EH (cell line): ENCODE measurements around the gene NDUFAB1.
"Not testable (repeated sequence)": the region's sequence is repeated elsewhere in the genome, so short reads cannot be mapped to it uniquely, and the experiment has no call there.

Experiments
- DNase-seq: peaks from one replicate; pipeline ENCODE4 v3.0.0-alpha.2; 2015; ENCODE audit warnings: low read depth

The NDUFAB1 gene

DNA sequence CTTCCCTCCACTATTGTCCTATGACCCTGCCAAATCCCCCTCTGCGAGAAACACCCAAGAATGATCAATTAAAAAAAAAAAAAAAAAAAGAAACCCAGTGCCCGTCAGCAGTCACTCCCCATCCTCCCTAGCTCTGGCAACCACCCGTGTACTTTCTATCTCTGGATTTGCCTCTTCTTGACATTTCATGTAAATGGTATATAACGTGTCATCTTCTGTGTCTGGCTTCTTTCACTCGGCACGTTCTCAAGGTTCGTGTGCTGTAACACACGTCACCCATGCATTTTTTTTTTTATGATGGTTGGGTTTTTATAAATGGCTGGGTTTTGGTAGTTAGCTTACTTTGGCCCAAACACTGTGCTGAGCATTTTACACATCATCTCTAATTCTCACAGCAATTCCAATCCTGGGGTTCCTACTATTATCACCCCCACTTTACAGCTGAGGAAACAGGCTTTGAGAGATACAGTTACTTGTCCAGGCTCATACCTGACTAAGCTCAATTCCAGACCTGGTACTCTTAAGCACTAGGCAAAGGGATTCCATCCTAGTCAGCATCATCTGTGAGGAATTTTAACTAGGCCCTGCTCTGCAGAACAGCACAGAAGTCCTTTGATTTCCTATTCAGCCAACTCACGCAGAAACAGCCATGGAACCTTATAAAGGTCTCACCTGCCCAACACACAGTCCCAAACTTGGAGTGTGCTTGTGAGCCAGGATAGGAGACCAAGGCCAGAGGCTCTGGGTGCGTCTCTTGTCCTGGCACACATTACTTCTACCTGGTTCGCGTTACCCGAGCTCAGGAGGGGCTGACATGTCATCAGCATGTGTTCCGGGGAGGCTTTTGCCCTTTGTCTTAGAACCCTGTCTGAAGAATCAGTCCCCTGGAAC, 11.7 kb downstream of the NDUFAB1 start:
- DNase-seq = no peak

GRCh38 chr16:23583271-23583670, 12.8 kb downstream of the NDUFAB1 start:
- DNase-seq = not testable (repeated sequence)

GRCh38 chr16:23581764-23582163, 14.4 kb downstream of the NDUFAB1 start:
- no peak for DNase-seq

- no peak for DNase-seq
Measured at GRCh38 chr16:23580391-23580790, 15.7 kb downstream of the NDUFAB1 start.

DNA sequence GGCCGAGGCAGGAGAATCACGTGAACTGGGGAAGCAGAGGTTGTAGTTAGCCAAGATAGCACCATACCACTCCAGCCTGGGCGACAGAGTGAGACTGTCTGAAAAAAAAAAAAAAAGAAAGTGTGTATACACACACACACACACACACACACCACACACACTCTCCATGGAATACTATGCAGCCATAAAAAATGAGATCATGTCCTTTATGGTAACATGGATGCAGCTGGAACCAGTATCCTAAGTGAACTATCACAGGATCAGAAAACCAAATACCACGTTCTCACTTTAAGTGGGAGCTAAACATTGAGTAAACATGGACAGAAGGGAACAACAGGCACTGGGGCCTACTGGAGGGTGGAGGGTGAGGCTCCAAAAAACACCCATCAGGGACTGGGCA, 16.7 kb downstream of the NDUFAB1 start:
- DNase-seq = no peak

DNA sequence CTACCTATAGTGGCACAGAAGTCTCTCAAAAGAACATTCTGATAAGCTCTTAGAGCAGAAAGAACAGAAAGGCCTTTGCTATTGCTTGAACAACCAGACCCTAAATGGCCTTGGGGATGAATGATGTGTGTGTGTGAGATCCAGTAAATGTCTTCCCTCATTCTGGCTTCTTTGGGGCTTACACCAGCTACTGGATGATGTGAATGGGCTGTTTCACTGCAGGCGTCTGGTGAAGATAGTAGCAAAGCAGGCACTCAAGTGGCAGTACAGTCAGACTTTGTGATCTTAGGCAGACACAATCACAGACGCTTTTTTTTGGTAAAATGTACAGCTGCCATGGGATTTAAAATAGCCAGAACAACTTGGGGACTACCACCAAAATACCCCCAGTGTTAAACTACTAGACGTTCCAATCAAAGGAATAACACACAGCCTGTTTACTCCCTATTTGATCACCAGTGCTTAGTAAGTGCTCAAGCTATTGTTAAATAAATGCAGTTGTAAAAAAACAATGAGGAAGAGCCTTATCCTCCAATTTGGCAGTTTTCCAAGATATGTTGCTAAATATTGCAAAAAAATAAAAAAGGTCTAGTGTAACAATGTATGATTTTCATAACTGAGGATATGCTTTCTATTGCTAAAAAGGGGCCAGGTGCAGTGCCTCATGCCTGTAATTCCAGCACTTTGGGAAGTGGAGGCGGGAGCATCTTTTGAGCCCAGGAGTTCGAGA, 17.9 kb downstream of the NDUFAB1 start:
- DNase-seq = no peak

- no peak for DNase-seq
Measured at GRCh38 chr16:23577493-23577892, 18.6 kb downstream of the NDUFAB1 start.

- DNase-seq = no peak
Measured at GRCh38 chr16:23575834-23576233, 20.3 kb downstream of the NDUFAB1 start.

DNA sequence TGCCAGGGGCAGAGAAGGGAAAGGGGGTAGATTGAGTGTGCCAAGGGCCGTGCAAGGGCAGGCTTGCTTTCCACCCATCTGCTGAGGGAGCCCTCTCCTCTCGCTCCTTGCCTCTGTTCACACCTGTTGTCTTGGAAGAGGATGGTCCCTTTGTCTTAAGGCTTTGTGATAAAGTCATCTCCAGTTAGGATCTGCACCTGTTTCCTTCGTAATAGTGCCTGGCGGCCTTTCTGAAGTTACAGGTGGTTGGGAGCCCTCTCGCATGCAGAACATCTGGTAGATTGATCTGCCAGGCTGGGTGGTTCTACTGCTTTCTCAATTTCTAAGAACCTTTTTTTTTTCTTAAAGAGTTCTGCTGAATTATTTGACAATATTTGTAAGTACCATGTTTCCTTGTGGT, 22.3 kb downstream of the NDUFAB1 start:
- DNase-seq = no peak

- no peak for DNase-seq
Measured at GRCh38 chr16:23572394-23572793, 23.7 kb downstream of the NDUFAB1 start.

- DNase-seq = no peak
Measured at GRCh38 chr16:23571895-23572294, 24.2 kb downstream of the NDUFAB1 start.

DNA sequence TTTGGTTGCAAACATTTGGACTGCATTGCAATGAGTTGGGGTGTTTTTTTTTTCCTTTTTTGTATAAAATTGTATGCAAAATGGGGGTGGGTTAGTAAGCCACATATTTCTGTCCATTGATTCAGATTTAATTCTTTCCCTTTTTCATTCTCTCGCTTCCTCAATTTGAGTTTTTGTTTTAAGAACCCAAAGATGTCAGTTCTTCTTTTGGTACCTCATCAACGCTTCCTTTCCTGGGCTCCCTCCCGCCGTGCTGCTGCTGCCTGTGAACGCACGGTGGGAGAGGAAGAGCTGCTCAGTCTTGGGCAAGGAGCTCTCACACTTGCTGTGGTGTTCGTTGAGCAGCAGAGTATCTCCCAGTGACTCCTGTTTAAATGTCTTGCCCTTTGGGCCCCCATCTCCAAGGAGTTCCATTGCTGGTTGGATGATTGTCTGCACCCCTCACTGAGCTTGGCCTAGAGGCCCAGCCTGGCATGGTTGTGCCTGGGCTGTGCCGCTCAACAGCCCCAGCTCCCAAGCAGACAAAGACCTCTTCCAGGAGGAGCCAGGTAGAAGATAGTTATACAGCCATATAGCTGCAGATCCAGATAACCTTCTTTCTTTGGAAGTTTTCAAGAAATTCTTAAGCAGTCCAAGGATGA, 25.0 kb downstream of the NDUFAB1 start:
- DNase-seq = no peak

- DNase-seq = no peak
Measured at GRCh38 chr16:23567602-23568001, 28.5 kb downstream of the NDUFAB1 start.

GRCh38 chr16:23566724-23567123, 29.4 kb downstream of the NDUFAB1 start:
- no peak for DNase-seq

GRCh38 chr16:23564575-23565363, 31.3 kb downstream of the NDUFAB1 start:
- no peak for DNase-seq

GRCh38 chr16:23563186-23563585, 32.9 kb downstream of the NDUFAB1 start:
- DNase-seq = no peak

- DNase-seq = no peak
Measured at GRCh38 chr16:23562505-23562904, 33.6 kb downstream of the NDUFAB1 start.

GRCh38 chr16:23561586-23561985, 34.5 kb downstream of the NDUFAB1 start:
- no peak for DNase-seq

DNA sequence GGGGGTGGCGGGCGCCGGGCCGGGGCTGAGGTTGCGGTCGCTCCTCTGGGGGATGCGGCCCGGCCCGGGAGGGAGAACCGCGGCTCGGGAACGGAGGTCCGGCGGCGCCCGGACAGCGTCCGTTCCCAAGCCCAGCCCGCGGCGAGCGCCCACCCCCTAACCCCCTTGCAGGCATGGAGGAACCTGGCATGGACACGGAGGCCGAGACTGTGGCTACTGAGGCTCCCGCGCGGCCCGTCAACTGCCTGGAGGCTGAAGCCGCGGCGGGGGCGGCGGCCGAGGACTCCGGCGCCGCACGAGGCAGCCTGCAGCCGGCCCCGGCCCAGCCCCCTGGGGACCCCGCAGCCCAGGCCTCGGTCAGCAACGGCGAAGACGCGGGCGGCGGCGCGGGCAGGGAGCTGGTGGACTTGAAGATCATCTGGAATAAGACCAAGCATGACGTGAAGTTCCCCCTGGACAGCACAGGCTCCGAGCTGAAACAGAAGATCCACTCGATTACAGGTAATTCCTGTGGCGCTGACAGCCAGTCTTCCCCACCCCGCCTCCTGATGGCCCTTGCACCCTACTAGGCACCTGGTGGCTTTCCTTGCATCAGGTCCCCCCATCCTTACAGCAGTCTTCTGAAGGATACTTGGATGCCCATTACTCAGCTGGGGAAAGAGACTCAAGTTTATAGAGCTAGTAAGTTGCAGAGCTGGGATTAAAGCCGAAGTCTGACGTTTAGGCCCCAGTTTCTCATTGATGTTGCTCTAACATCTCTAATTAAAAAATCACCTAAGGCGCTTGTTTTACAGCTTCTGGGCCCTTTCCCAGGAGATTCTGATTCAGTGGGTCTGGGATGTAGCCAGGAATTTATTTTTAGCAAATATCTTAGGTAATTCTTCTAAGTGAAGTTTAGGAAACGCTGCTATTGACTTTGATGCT, 38.1 kb downstream of the NDUFAB1 start:
- DNase-seq = peak; percentile 68

DNA sequence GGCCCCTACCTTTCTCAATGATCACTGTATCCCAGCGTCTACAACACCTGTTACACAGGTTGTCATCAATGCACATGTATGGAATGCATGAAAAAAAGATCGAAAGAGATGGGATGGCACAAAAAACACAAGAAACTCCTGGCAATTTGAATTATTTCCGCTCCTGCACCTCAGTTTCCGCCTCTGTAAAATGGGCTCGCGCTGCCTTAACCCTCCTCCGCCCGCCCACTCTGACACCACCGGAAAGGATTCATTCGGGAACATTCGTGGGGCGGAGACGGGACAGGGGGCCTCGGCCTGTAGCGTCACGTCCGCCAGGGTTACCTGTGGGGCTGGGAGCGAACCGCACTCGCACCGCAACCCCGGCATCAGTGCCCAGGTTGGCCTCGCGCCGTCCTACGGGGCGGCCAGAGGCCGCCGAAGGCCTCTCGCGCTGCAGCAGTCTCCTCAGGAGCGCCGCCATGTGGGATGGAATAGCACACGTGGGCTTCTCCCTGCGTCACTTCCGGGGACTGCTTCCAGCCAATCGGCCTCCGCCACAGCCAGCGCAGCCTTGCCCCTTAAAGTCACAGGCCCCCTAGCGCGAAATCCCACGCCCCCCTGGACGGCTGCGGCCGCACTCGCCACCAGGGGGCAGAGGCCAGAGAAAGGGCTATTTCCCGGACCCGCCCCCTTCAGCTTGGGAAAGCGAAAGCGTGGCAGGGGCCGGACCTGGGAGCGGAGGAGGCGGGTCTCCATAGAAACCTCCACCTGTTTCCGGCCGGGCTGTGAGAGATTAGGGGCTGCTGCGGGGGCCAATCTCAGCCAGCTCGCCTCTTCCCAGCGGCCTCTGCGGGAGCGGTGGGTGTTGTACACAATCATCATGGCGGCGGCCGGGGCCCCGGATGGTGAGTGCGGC, 39.0 kb downstream of the NDUFAB1 start, which contains the start of the genes EARS2 and UBFD1:
EARS2 (minus strand) TSS at position 470 of the 898 bp plus-strand sequence; CDS start at position 463, 7 bp downstream.
UBFD1 (plus strand) TSS at position 847 of the 898 bp plus-strand sequence; CDS start at position 863, 16 bp downstream.
- peak; percentile 99 for DNase-seq
